Measurements from ENCODE around the gene ALG9. TPM values are rescaled to one million over a fixed set of nuclear protein-coding genes. Genes with fewer than 3 reads are reported as not detected.

Gene ALG9
- polyA plus RNA-seq, 3 donors, result 7.4 to 7.9 (median 7.8) TPM

- no peaks in the 10 kb centered on the region for H3K9me3 Mint-ChIP-seq
- Histone ChIP-seq H2AFZ (ENCODE audit: insufficient read depth, low read depth, low read length, poor library complexity, severe bottlenecking) (no peak overlapping the region), H3K27ac (ENCODE audit: low read depth in 1 of 2, low read length in 2 of 2) (no peak overlapping the region), H3K9ac (ENCODE audit: insufficient read depth, low read length, poor library complexity, severe bottlenecking) (no peak overlapping the region), H4K20me1 (ENCODE audit: insufficient read depth, low read length) (no peaks in the 10 kb centered on the region), H3K36me3 (replicated peaks in 1 of 2; ENCODE audit: control insufficient read depth in 1 of 2, insufficient read depth in 2 of 2, low read length in 2 of 2) (peaks cover 11 to 41% of the 10 kb centered on the region in 2 donors), H3K79me2 (ENCODE audit: insufficient read depth, low read length) (peaks cover 11% of the 10 kb centered on the region), H3K4me3 (replicated peaks in 1 of 3; ENCODE audit: low read depth in 2 of 3, low read length in 3 of 3) (no peak overlapping the region), H3K4me1 (ENCODE audit: control insufficient read depth in 1 of 2, insufficient read depth in 2 of 2, low read length in 2 of 2) (peaks cover 14 to 17% of the 10 kb centered on the region in 2 donors), H3K4me2 (replicated peaks; ENCODE audit: extremely low read depth, low read length, poor library complexity, severe bottlenecking) (no peak overlapping the region), H3K27me3 (ENCODE audit: control insufficient read depth in 2 of 2, insufficient read depth in 2 of 2, low read length in 2 of 2) (no peaks in the 10 kb centered on the region), H3K9me3 (replicated peaks in 1 of 2; ENCODE audit: control insufficient read depth in 1 of 2, insufficient read depth in 1 of 2, low read length in 2 of 2) (no peaks in the 10 kb centered on the region)
- TF ChIP-seq CTCF (IDR thresholded peaks at IDR 0.05), result no peak
- no peak overlapping the region for H3K4me3 Mint-ChIP-seq
- no peak overlapping the region for H3K27ac Mint-ChIP-seq
- peaks cover 13% of the 10 kb centered on the region for H3K4me1 Mint-ChIP-seq
- H3K36me3 Mint-ChIP-seq, result peaks cover 33 to 36% of the 10 kb centered on the region in 2 donors
- no peaks in the 10 kb centered on the region for H3K27me3 Mint-ChIP-seq (ENCODE audit: low read depth in 3 of 3)
- DNase-seq, result no peak
- WGBS (ENCODE audit: insufficient coverage), result no CpG with 5 or more reads among the region's 1 CpG
- intact Hi-C loops (cut with micrococcal nuclease), result loop anchor here (10.0 kb wide), 1 partner anchor 205 kb away; the partner anchor contains the start of genes NKAPD1 (in 2 of the 2) and PIH1D2 (in 2 of the 2)
Observed at GRCh38 chr11:111870113-111870512, 1.3 kb downstream of the ALG9 start.

GRCh38 chr11:111860257-111860656 is 11.1 kb downstream of the ALG9 start:
- Histone ChIP-seq H3K36me3 (replicated peaks in 1 of 2; ENCODE audit: control insufficient read depth in 1 of 2, insufficient read depth in 2 of 2, low read length in 2 of 2) (peaks cover 33 to 61% of the 10 kb centered on the region in 2 donors), H4K20me1 (ENCODE audit: insufficient read depth, low read length) (no peaks in the 10 kb centered on the region), H3K9ac (ENCODE audit: insufficient read depth, low read length, poor library complexity, severe bottlenecking) (no peak overlapping the region), H3K27me3 (ENCODE audit: control insufficient read depth in 2 of 2, insufficient read depth in 2 of 2, low read length in 2 of 2) (no peaks in the 10 kb centered on the region), H3K27ac (ENCODE audit: low read depth in 1 of 2, low read length in 2 of 2) (no peak overlapping the region), H3K4me2 (replicated peaks; ENCODE audit: extremely low read depth, low read length, poor library complexity, severe bottlenecking) (no peak overlapping the region), H3K79me2 (ENCODE audit: insufficient read depth, low read length) (no peaks in the 10 kb centered on the region), H3K4me3 (replicated peaks in 1 of 3; ENCODE audit: low read depth in 2 of 3, low read length in 3 of 3) (no peak overlapping the region), H3K9me3 (replicated peaks in 1 of 2; ENCODE audit: control insufficient read depth in 1 of 2, insufficient read depth in 1 of 2, low read length in 2 of 2) (no peaks in the 10 kb centered on the region), H3K4me1 (ENCODE audit: control insufficient read depth in 1 of 2, insufficient read depth in 2 of 2, low read length in 2 of 2) (no peaks in the 10 kb centered on the region), H2AFZ (ENCODE audit: insufficient read depth, low read depth, low read length, poor library complexity, severe bottlenecking) (no peak overlapping the region)
- Mint-ChIP-seq H3K27me3 (ENCODE audit: low read depth in 3 of 3) (no peaks in the 10 kb centered on the region), H3K27ac (no peak overlapping the region), H3K4me3 (no peak overlapping the region), H3K4me1 (peaks cover 2% of the 10 kb centered on the region), H3K9me3 (no peaks in the 10 kb centered on the region), H3K36me3 (peaks cover 65 to 77% of the 10 kb centered on the region in 2 donors)
- intact Hi-C loops (cut with micrococcal nuclease), result no loop called here
- TF ChIP-seq CTCF (IDR thresholded peaks at IDR 0.05), result no peak
- no peak for DNase-seq
- no CpG with 5 or more reads among the region's 3 CpGs for WGBS (ENCODE audit: insufficient coverage)
